ENCODE data around the gene SKI. TPM values are rescaled to one million over a fixed set of nuclear protein-coding genes. Genes with fewer than 3 reads are reported as not detected.

The SKI gene
- total and polyA plus RNA-seq, 9 of the 15 experiments (the other 6 are each of a cell fraction or from before 2014, with no cell fraction given) = 0.10 to 60.5 (median 4.6) TPM

- TF ChIP-seq CBFA2T3 (IDR thresholded peaks at IDR 0.05) (no peak), TFAM (CRISPR knock-in tag; conservative IDR thresholded peaks at IDR 0.05) (no peak), THAP7 (CRISPR knock-in tag; IDR thresholded peaks at IDR 0.05) (no peak), PKNOX1 (IDR thresholded peaks at IDR 0.05) (peak; percentile 80), BDP1 (IDR thresholded peaks at IDR 0.05; ENCODE audit: insufficient read depth, insufficient read length) (no peak), ESRRA (IDR thresholded peaks at IDR 0.05; ENCODE audit: borderline replicate concordance, low read depth) (peak; percentile 72), SPI1 (IDR thresholded peaks at IDR 0.05; ENCODE audit: borderline replicate concordance, low read depth, low read length) (peak; percentile 55; the same call in 1 of the 2 replicates), TOE1 (IDR thresholded peaks at IDR 0.05; ENCODE audit: borderline replicate concordance) (peak; percentile 76; the same call in 1 of the 2 replicates), TOE1 (CRISPR knock-in tag; IDR thresholded peaks at IDR 0.05; ENCODE audit: borderline replicate concordance, low read depth) (no peak), PHF21A (IDR thresholded peaks at IDR 0.05; ENCODE audit: borderline replicate concordance, low read depth) (no peak), KHSRP (IDR thresholded peaks at IDR 0.05) (peak; percentile 57; the same call in 1 of the 2 replicates), E2F1 (CRISPR knock-in tag; IDR thresholded peaks at IDR 0.05) (peak; percentile 34; the same call in 1 of the 2 replicates), ZNF764 (CRISPR knock-in tag; IDR thresholded peaks at IDR 0.05; ENCODE audit: low read depth) (no peak), ZNF121 (CRISPR knock-in tag; conservative IDR thresholded peaks at IDR 0.05) (no peak), CREM (IDR thresholded peaks at IDR 0.05; ENCODE audit: low read depth) (peak; percentile 92), NFXL1 (CRISPR knock-in tag; IDR thresholded peaks at IDR 0.05) (no peak), EHMT2 (IDR thresholded peaks at IDR 0.05) (peak; percentile 68; the same call in 1 of the 2 replicates), NCOR1 (IDR thresholded peaks at IDR 0.05) (peak; percentile 42; the same call in 1 of the 2 replicates), EP300 (IDR thresholded peaks at IDR 0.05; ENCODE audit: low read length) (peak; percentile 15; the same call in 1 of the 2 replicates), SREBF1 (IDR thresholded peaks at IDR 0.05; ENCODE audit: borderline replicate concordance, low read depth, low read length) (no peak), FIP1L1 (IDR thresholded peaks at IDR 0.05; ENCODE audit: low read depth, low read length, poor library complexity, severe bottlenecking) (no peak), KDM1A (IDR thresholded peaks at IDR 0.05) (peak; percentile 41 to 71; a peak in 2 of 4 replicates)
- TF ChIP-seq, protein P1, sequence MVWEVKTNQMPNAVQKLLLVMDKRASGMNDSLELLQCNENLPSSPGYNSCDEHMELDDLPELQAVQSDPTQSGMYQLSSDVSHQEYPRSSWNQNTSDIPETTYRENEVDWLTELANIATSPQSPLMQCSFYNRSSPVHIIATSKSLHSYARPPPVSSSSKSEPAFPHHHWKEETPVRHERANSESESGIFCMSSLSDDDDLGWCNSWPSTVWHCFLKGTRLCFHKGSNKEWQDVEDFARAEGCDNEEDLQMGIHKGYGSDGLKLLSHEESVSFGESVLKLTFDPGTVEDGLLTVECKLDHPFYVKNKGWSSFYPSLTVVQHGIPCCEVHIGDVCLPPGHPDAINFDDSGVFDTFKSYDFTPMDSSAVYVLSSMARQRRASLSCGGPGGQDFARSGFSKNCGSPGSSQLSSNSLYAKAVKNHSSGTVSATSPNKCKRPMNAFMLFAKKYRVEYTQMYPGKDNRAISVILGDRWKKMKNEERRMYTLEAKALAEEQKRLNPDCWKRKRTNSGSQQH (CRISPR knock-in tag; IDR thresholded peaks at IDR 0.05) = peak; percentile 69; the same call in 1 of the 2 replicates
- TF ChIP-seq, protein P2, sequence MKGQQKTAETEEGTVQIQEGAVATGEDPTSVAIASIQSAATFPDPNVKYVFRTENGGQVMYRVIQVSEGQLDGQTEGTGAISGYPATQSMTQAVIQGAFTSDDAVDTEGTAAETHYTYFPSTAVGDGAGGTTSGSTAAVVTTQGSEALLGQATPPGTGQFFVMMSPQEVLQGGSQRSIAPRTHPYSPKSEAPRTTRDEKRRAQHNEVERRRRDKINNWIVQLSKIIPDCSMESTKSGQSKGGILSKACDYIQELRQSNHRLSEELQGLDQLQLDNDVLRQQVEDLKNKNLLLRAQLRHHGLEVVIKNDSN (CRISPR knock-in tag; IDR thresholded peaks at IDR 0.05) = peak; percentile 46; the same call in 1 of the 2 replicates
Observed at GRCh38 chr1:2255420-2256369, 27.6 kb downstream of the SKI start (continued).

Measured in K562 (cell line).